GM12878 (cell line): ENCODE data around the gene ENAH. TPM values are rescaled to one million over a fixed set of nuclear protein-coding genes. Genes with fewer than 3 reads are reported as not detected.

Experiments
- ATAC-seq: fragments of 200-7000 bp; cut with Tn5 transposase; 3 replicates; pipeline ENCODE4 v1.9.1; 2020; ENCODE audit warnings: mild to moderate bottlenecking, moderate library complexity
- BruUV-seq: library from RNA; stranded (reverse); fragments of 400-500 nt; replicated peaks from 2 replicates; lab custom pipeline; 2021; lab: Mats Ljungman, UMichigan
- CTCF ChIA-PET: fragments of 300-600 bp; sonication (Branson Sonifier 250); formaldehyde crosslinking; extraction: SDS; loops from one replicate; lab custom pipeline; 2021; ENCODE audit warnings: inconsistent platforms; lab: Yijun Ruan, JAX
- POLR2A ChIA-PET: fragments of 350-600 bp; formaldehyde crosslinking; extraction: SDS; loops from one replicate; lab custom pipeline; 2021; ENCODE audit warnings: inconsistent platforms; lab: Charles Lee
- RAD21 ChIA-PET: fragments of 300-600 bp; sonication (Branson Sonifier 250); formaldehyde crosslinking; loops from one replicate; lab custom pipeline; 2023; ENCODE audit warnings: antibody characterized with exemption; ENCODE audit not compliant: unreplicated experiment; lab: Charles Lee
- SMC1A ChIA-PET: fragments of 300-600 bp; sonication (Branson Sonifier 250); formaldehyde crosslinking; loops from one replicate; lab custom pipeline; 2023; ENCODE audit not compliant: unreplicated experiment, uncharacterized antibody; lab: Charles Lee
- DNase-seq: peaks from one replicate; pipeline ENCODE4 v3.0.0-alpha.2; 2011; ENCODE audit warnings: low read depth, low spot score
- FAIRE-seq: peaks from 3 replicates; lab custom pipeline; 2011; peaks lifted over from hg19 to GRCh38; lab: Jason Lieb, UNC
- H2AFZ ChIP-seq: 2 replicates; pipeline ENCODE4 v1.6.0; 2011; ENCODE audit warnings: low read depth, low read length, control low read depth; ENCODE audit not compliant: control insufficient read depth
- H3K27ac ChIP-seq: 2 replicates; pipeline ENCODE4 v1.5.1; 2011; ENCODE audit warnings: control low read depth; ENCODE audit not compliant: control insufficient read depth, insufficient read depth
- H3K27me3 ChIP-seq, 2 experiments: replicated peaks in 1 of 2; 2 replicates each; pipeline versions ENCODE4 v1.6.0 to v1.6.1; 2011; ENCODE audit warnings: low read length in 1 of 2; ENCODE audit not compliant: control insufficient read depth in 2 of 2, insufficient read depth in 2 of 2
- H3K36me3 ChIP-seq, 2 experiments: 2 replicates each; pipeline ENCODE4 v1.5.1; 2011; ENCODE audit warnings: low read length in 1 of 2; ENCODE audit not compliant: control insufficient read depth in 2 of 2, insufficient read depth in 2 of 2
- H3K4me1 ChIP-seq: 2 replicates; pipeline ENCODE4 v1.6.1; 2011; ENCODE audit warnings: mild to moderate bottlenecking, low read length, moderate library complexity, mixed read lengths; ENCODE audit not compliant: control insufficient read depth, insufficient read depth
- H3K4me2 ChIP-seq: 2 replicates; pipeline ENCODE4 v1.6.0; 2011; ENCODE audit warnings: control low read depth; ENCODE audit not compliant: control insufficient read depth, insufficient read depth
- H3K4me3 ChIP-seq: fragments of 200-600 bp; sonication (generic); 2 replicates; pipeline ENCODE4 v1.5.1; 2016
- H3K79me2 ChIP-seq: 2 replicates; pipeline ENCODE4 v1.6.0; 2011; ENCODE audit warnings: low read length; ENCODE audit not compliant: control insufficient read depth, insufficient read depth
- H3K9ac ChIP-seq: 2 replicates; pipeline ENCODE4 v1.8.0; 2011; ENCODE audit warnings: low read length, control low read depth, mixed read lengths; ENCODE audit not compliant: control insufficient read depth, insufficient read depth
- H3K9me3 ChIP-seq: replicated peaks from 3 replicates; pipeline ENCODE4 v1.5.1; 2011; ENCODE audit warnings: mild to moderate bottlenecking, low read length; ENCODE audit not compliant: control insufficient read depth, insufficient read depth
- H4K20me1 ChIP-seq: 2 replicates; pipeline ENCODE4 v1.6.0; 2011; ENCODE audit not compliant: control insufficient read depth, insufficient read depth
- ATF7 ChIP-seq: fragments of 450-650 bp; IDR thresholded peaks from 2 replicates; pipeline ENCODE4 v1.6.1; 2016; ENCODE audit warnings: low read depth, mild to moderate bottlenecking
- CHD2 ChIP-seq: IDR thresholded peaks from 2 replicates; pipeline ENCODE4 v1.6.1; 2011; ENCODE audit warnings: low read depth, low read length, improper control_type of control experiment, borderline replicate concordance
- EP300 ChIP-seq, 2 experiments: fragments of 150-350 bp in 1 of 2; IDR thresholded peaks; 2 replicates each; pipeline ENCODE4 v1.6.1; 2011 to 2012; ENCODE audit warnings: low read depth in 2 of 2, low read length in 2 of 2, borderline replicate concordance in 1 of 2, improper control_type of control experiment in 1 of 2, inconsistent platforms in 1 of 2; ENCODE audit not compliant: control insufficient read depth in 1 of 2
- ETV6 ChIP-seq, 2 experiments: fragments of 450-650 bp in 1 of 2; IDR thresholded peaks in 1 of 2; conservative IDR thresholded peaks in 1 of 2; 2 replicates each; pipeline ENCODE4 v1.6.1; 2014; ENCODE audit warnings: antibody characterized with exemption in 1 of 2, borderline replicate concordance in 1 of 2, low read depth in 1 of 2, mild to moderate bottlenecking in 1 of 2, moderate library complexity in 1 of 2
- IKZF1 ChIP-seq: fragments of 450-650 bp; conservative IDR thresholded peaks from 2 replicates; pipeline ENCODE4 v1.6.1; 2017; ENCODE audit warnings: antibody characterized with exemption, mild to moderate bottlenecking
- KDM1A ChIP-seq: fragments of 200-600 bp; sonication (generic); IDR thresholded peaks from 2 replicates; pipeline ENCODE4 v1.6.1; 2016; ENCODE audit warnings: borderline replicate concordance
- LARP7 ChIP-seq: fragments of 450-650 bp; IDR thresholded peaks from 2 replicates; pipeline ENCODE4 v1.6.1; 2017; ENCODE audit warnings: mild to moderate bottlenecking
- WGBS: methylation state at CpG from one replicate; pipeline ENCODE4 v1.1.6; 2016; ENCODE audit warnings: low lambda C conversion rate; ENCODE audit not compliant: insufficient replicate concordance, insufficient coverage; ENCODE audit errors: missing lambda C conversion rate; 5-methylcytosine and 5-hydroxymethylcytosine counted together
- in situ Hi-C: fragments of 300-500 bp; cut with MboI; formaldehyde crosslinking; loops from 9 replicates; pipeline ENCODE4 v1.14.3; 2018; ENCODE audit warnings: mixed read lengths
- intact Hi-C: fragments of 100-400 bp; cut with micrococcal nuclease; formaldehyde crosslinking; loops from one replicate; pipeline ENCODE4 v1.14.2; 2022; ENCODE audit not compliant: unreplicated experiment
- polyA plus RNA-seq, 11 experiments: library from polyadenylated mRNA; depleted of rRNA in 4 of 11; unstranded in 6 of 11; stranded (reverse) in 5 of 11; fragments of >200 nt; fragmentation: Nextera tagmentation in 4 of 11; fragmentation: Illumina TruSeq in 1 of 11; extraction: Ambion mirVana in 4 of 11; extraction: Trizol in 1 of 11; gene quantifications; 1 replicate in 1 of 11; 2 replicates in 10 of 11; pipeline versions ENCODE4 v1.2.1 to v1.2.3, GENCODE V29; 2011 to 2016; ENCODE audit warnings: inconsistent platforms in 2 of 11, missing spikeins in 2 of 11, low read depth in 1 of 11
- total RNA-seq, 4 experiments: library from RNA; depleted of rRNA in 3 of 4; stranded (reverse); fragments of >200 nt in 3 of 4; fragmentation: Illumina TruSeq in 1 of 4; extraction: Trizol in 1 of 4; gene quantifications; 2 replicates each; pipeline versions ENCODE4 v1.2.1 to v1.2.3, GENCODE V29; 2013 to 2021
- TF ChIP-seq, protein P1 (sequence below): fragments of 450-650 bp; IDR thresholded peaks from 2 replicates; pipeline ENCODE4 v1.6.1; 2016; ENCODE audit warnings: mild to moderate bottlenecking, moderate library complexity, borderline replicate concordance
- TF ChIP-seq, protein P2 (sequence below): IDR thresholded peaks from 2 replicates; pipeline ENCODE4 v1.6.1; 2011; ENCODE audit warnings: low read depth, low read length, improper control_type of control experiment, borderline replicate concordance

ENAH gene
- total and polyA plus RNA-seq, 10 of the 15 experiments (the other 5 are each of a cell fraction or from before 2014, with no cell fraction given): under 0.01 to 0.62 (median 0.06) TPM; not detected in 5

DNA sequence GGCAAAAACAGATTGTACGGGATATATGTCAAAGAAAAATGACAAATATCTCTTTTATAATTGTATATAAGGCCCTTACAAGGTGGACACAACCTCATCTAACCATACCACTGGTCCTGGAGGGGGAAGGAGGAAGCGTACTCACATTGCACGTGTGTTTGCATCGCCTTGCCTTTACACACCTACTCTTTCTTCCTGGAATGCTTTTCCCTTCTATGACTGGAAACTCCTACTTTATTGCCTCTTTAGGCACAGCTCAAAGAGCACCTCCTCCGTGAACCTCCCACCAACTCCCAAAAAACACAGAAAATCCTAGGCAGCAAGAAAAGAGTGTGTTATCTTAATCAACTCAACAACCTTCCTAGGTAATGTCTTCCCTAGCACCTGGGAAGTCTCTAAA is 125.3 kb downstream of the ENAH start:
- no peaks in the 10 kb centered on the region for H4K20me1 ChIP-seq
- SMC1A ChIA-PET: no interaction called here
- TF ChIP-seq EP300 (IDR thresholded peaks at IDR 0.05; ENCODE audit: borderline replicate concordance in 1 of 2, control insufficient read depth in 1 of 2, low read depth in 2 of 2, low read length in 2 of 2) (no peak), ATF7 (no peak)
- CTCF ChIA-PET: interaction anchor here (1.4 kb wide), 1 partner anchor 435 kb away, joined by 4 read pairs; no protein-coding TSS in a partner anchor
- no peak overlapping the region for H3K27ac ChIP-seq
- WGBS: 50% methylated on average over 5 of the region's 5 CpGs
- POLR2A ChIA-PET: no interaction called here
- no peaks in the 10 kb centered on the region for H3K27me3 ChIP-seq
- H3K9me3 ChIP-seq: no peaks in the 10 kb centered on the region
- RAD21 ChIA-PET: no interaction called here
- no peak overlapping the region for H3K4me2 ChIP-seq
- no peaks in the 10 kb centered on the region for H3K36me3 ChIP-seq
- DNase-seq: no peak
- in situ Hi-C loops: no loop called here
- no peak for FAIRE-seq
- H3K4me1 ChIP-seq: no peaks in the 10 kb centered on the region
- no TSS peak for BruUV-seq
- H3K9ac ChIP-seq: no peak overlapping the region
- H3K4me3 ChIP-seq: no peak overlapping the region
- no peak for ATAC-seq
- H2AFZ ChIP-seq: no peak overlapping the region
- intact Hi-C loops: no loop called here
- no peaks in the 10 kb centered on the region for H3K79me2 ChIP-seq

DNA sequence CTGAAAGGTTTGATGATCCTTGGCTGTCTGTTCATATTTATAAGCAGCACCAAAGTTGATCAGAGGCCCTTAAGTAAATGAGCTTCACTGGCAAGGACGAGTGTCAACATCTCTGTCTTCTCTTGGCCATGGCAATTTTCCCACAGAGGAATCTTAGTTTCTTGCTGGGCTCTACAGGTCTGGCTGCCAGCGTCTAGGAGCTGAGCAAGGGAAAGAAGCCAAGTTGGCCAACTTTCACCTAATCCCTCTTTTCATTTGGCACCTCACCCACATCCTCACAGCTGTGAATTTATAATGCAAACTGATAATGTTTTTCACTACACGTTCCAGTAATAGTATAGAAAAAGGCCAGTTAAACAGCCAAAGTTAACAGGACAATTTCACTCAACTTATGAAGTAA is 126.0 kb downstream of the ENAH start:
- ChIA-PET POLR2A (no interaction called here), SMC1A (no interaction called here), CTCF (interaction anchor here (1.4 kb wide), 1 partner anchor 436 kb away, joined by 4 read pairs; no protein-coding TSS in a partner anchor), RAD21 (interaction anchor here (0.7 kb wide), 1 partner anchor 340 kb away, joined by 5 read pairs; no protein-coding TSS in a partner anchor)
- Histone ChIP-seq H3K4me3 (no peak overlapping the region), H3K4me2 (no peak overlapping the region), H3K9ac (no peak overlapping the region), H3K79me2 (no peaks in the 10 kb centered on the region), H4K20me1 (no peaks in the 10 kb centered on the region), H2AFZ (no peak overlapping the region), H3K27me3 (no peaks in the 10 kb centered on the region), H3K4me1 (no peaks in the 10 kb centered on the region), H3K36me3 (no peaks in the 10 kb centered on the region), H3K27ac (no peak overlapping the region), H3K9me3 (no peaks in the 10 kb centered on the region)
- FAIRE-seq: no peak
- no peak for DNase-seq
- no TSS peak for BruUV-seq
- ATAC-seq: no peak
- intact Hi-C loops: no loop called here
- in situ Hi-C loops: no loop called here
- WGBS: 0% methylated on average over 3 of the region's 3 CpGs
- TF ChIP-seq, protein P1, sequence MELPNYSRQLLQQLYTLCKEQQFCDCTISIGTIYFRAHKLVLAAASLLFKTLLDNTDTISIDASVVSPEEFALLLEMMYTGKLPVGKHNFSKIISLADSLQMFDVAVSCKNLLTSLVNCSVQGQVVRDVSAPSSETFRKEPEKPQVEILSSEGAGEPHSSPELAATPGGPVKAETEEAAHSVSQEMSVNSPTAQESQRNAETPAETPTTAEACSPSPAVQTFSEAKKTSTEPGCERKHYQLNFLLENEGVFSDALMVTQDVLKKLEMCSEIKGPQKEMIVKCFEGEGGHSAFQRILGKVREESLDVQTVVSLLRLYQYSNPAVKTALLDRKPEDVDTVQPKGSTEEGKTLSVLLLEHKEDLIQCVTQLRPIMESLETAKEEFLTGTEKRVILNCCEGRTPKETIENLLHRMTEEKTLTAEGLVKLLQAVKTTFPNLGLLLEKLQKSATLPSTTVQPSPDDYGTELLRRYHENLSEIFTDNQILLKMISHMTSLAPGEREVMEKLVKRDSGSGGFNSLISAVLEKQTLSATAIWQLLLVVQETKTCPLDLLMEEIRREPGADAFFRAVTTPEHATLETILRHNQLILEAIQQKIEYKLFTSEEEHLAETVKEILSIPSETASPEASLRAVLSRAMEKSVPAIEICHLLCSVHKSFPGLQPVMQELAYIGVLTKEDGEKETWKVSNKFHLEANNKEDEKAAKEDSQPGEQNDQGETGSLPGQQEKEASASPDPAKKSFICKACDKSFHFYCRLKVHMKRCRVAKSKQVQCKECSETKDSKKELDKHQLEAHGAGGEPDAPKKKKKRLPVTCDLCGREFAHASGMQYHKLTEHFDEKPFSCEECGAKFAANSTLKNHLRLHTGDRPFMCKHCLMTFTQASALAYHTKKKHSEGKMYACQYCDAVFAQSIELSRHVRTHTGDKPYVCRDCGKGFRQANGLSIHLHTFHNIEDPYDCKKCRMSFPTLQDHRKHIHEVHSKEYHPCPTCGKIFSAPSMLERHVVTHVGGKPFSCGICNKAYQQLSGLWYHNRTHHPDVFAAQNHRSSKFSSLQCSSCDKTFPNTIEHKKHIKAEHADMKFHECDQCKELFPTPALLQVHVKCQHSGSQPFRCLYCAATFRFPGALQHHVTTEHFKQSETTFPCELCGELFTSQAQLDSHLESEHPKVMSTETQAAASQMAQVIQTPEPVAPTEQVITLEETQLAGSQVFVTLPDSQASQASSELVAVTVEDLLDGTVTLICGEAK: no peak
- TF ChIP-seq, protein P2, sequence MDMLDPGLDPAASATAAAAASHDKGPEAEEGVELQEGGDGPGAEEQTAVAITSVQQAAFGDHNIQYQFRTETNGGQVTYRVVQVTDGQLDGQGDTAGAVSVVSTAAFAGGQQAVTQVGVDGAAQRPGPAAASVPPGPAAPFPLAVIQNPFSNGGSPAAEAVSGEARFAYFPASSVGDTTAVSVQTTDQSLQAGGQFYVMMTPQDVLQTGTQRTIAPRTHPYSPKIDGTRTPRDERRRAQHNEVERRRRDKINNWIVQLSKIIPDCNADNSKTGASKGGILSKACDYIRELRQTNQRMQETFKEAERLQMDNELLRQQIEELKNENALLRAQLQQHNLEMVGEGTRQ: no peak
- TF ChIP-seq CHD2: no peak
- TF ChIP-seq KDM1A: no peak
- no peak for TF ChIP-seq ETV6 (conservative IDR thresholded peaks at IDR 0.05 in 1 of 2, IDR thresholded peaks at IDR 0.05 in 1 of 2; ENCODE audit: borderline replicate concordance in 1 of 2, low read depth in 1 of 2)
- no peak for TF ChIP-seq LARP7
- no peak for TF ChIP-seq IKZF1
